ENCODE measurements around the gene MRPS14.

GRCh38 chr1:175002910-175003517 is 20.2 kb downstream of the MRPS14 start:
- TF ChIP-seq IRF3 (IDR thresholded peaks at IDR 0.05; ENCODE audit: low read depth, low read length), result no peak
- TF ChIP-seq RFX5 (IDR thresholded peaks at IDR 0.05; ENCODE audit: low read length), result no peak
- TF ChIP-seq, protein P1, sequence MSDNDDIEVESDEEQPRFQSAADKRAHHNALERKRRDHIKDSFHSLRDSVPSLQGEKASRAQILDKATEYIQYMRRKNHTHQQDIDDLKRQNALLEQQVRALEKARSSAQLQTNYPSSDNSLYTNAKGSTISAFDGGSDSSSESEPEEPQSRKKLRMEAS (IDR thresholded peaks at IDR 0.05; ENCODE audit: low read depth), result no peak
- TF ChIP-seq SMC3 (IDR thresholded peaks at IDR 0.05; ENCODE audit: low read depth, low read length), result no peak
